Parathyroid adenoma (tissue), 2 donors: ENCODE data around the gene UGT1A1.
A peak's percentile ranks its signal among the peaks of the same experiment; 100 is the strongest.

Experiments used
- H2AFZ ChIP-seq: fragments of 300-600 bp; sonication (generic); one replicate; pipeline ENCODE4 v1.7.0; 2017; ENCODE audit warnings: antibody characterized with exemption, mild to moderate bottlenecking
- H3K27ac ChIP-seq: fragments of 300-600 bp; sonication (generic); one replicate; pipeline ENCODE4 v1.7.0; 2017
- H3K27me3 ChIP-seq: fragments of 300-600 bp; sonication (generic); one replicate; pipeline ENCODE4 v1.7.0; 2017; ENCODE audit warnings: low read length; ENCODE audit not compliant: control insufficient read depth, insufficient read depth
- H3K36me3 ChIP-seq: fragments of 300-600 bp; sonication (generic); one replicate; pipeline ENCODE4 v1.7.0; 2017; ENCODE audit warnings: low read length; ENCODE audit not compliant: control insufficient read depth, insufficient read depth
- H3K4me1 ChIP-seq: fragments of 300-600 bp; sonication (generic); one replicate; pipeline ENCODE4 v1.7.0; 2017; ENCODE audit warnings: control low read depth
- H3K4me2 ChIP-seq: fragments of 300-600 bp; sonication (generic); one replicate; pipeline ENCODE4 v1.7.0; 2017; ENCODE audit warnings: low read length
- H3K4me3 ChIP-seq: fragments of 300-600 bp; sonication (generic); one replicate; pipeline ENCODE4 v1.7.0; 2017; ENCODE audit warnings: low read depth, low read length
- H3K79me2 ChIP-seq: fragments of 300-600 bp; sonication (generic); one replicate; pipeline ENCODE4 v1.7.0; 2017; ENCODE audit warnings: control low read depth
- H3K9ac ChIP-seq: fragments of 300-600 bp; sonication (generic); one replicate; pipeline ENCODE4 v1.7.0; 2017; ENCODE audit warnings: mild to moderate bottlenecking
- H3K9me3 ChIP-seq: fragments of 300-600 bp; sonication (generic); one replicate; pipeline ENCODE4 v1.7.0; 2017; ENCODE audit warnings: low read length; ENCODE audit not compliant: control insufficient read depth
- TF ChIP-seq, protein P1 (sequence below): fragments of 300-600 bp; sonication (generic); IDR thresholded peaks from one replicate; pipeline ENCODE4 v1.7.0; 2017; ENCODE audit warnings: antibody characterized with exemption, mild to moderate bottlenecking
- donor health status: primary hyperparathyroidism.

UGT1A1 gene

DNA sequence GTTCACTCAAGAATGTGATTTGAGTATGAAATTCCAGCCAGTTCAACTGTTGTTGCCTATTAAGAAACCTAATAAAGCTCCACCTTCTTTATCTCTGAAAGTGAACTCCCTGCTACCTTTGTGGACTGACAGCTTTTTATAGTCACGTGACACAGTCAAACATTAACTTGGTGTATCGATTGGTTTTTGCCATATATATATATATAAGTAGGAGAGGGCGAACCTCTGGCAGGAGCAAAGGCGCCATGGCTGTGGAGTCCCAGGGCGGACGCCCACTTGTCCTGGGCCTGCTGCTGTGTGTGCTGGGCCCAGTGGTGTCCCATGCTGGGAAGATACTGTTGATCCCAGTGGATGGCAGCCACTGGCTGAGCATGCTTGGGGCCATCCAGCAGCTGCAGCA is at the start of gene UGT1A1:
Gene UGT1A1 (plus strand): TSS at position 228 of the 400 bp plus-strand sequence. CDS start 18 bp downstream, at position 246.
- no peak within 1 kb of the TSS for H3K9ac ChIP-seq

DNA sequence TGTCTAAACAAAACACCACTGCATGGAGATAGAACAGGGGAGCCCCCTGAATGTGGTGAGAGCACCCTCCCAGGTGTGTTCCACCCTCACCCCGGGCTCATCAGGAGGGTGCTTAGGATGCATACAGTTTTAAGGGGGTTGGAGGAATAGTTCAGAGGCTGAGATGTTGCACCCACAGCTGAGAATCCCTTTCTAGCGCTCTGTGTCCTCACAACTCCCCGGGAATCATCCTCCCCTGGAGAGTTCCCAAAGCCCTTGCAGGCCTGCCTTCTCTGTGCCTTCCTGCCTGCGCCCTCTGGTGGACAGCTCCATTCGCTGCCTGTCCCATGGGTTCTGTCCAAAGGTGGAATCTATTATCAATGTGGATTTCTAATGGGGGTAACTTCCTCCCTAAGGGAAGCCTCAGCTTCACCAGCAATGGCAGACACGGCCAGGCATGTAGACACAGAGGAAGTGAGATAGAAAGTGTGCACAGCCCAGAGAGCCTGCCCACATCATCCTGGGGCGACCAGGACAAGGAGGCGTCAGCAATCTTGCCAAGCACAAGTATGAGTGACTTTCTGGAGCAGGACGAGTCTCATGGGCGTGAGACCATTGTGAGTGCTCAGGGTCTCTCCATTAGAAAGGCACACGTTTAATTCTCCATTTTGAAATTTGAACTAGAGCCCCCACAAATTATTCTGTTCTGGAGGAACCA is 48.6 kb upstream of the UGT1A1 start:
- H3K4me3 ChIP-seq, result no peak overlapping the region
- H3K9ac ChIP-seq, result no peak overlapping the region
- TF ChIP-seq, protein P1, sequence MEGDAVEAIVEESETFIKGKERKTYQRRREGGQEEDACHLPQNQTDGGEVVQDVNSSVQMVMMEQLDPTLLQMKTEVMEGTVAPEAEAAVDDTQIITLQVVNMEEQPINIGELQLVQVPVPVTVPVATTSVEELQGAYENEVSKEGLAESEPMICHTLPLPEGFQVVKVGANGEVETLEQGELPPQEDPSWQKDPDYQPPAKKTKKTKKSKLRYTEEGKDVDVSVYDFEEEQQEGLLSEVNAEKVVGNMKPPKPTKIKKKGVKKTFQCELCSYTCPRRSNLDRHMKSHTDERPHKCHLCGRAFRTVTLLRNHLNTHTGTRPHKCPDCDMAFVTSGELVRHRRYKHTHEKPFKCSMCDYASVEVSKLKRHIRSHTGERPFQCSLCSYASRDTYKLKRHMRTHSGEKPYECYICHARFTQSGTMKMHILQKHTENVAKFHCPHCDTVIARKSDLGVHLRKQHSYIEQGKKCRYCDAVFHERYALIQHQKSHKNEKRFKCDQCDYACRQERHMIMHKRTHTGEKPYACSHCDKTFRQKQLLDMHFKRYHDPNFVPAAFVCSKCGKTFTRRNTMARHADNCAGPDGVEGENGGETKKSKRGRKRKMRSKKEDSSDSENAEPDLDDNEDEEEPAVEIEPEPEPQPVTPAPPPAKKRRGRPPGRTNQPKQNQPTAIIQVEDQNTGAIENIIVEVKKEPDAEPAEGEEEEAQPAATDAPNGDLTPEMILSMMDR, result peak; percentile 89
- no peaks in the 10 kb centered on the region for H3K36me3 ChIP-seq
- no peak overlapping the region for H3K4me2 ChIP-seq
- H3K4me1 ChIP-seq, result no peaks in the 10 kb centered on the region
- no peaks in the 10 kb centered on the region for H3K79me2 ChIP-seq
- no peaks in the 10 kb centered on the region for H3K9me3 ChIP-seq
- no peak overlapping the region for H3K27ac ChIP-seq
- no peaks in the 10 kb centered on the region for H3K27me3 ChIP-seq
- no peak overlapping the region for H2AFZ ChIP-seq

More for the DNA sequence above, at the start of gene UGT1A1:
- Histone ChIP-seq H2AFZ (no peak within 1 kb of the TSS), H3K27me3 (no peaks in the 10 kb centered on the region), H3K36me3 (no peaks in the 10 kb centered on the region), H3K79me2 (no peaks in the 10 kb centered on the region), H3K9me3 (no peaks in the 10 kb centered on the region), H3K4me3 (no peak within 1 kb of the TSS), H3K4me1 (no peaks in the 10 kb centered on the region), H3K27ac (no peak within 1 kb of the TSS), H3K4me2 (no peak within 1 kb of the TSS)
- TF ChIP-seq, protein P1, result no peak

DNA sequence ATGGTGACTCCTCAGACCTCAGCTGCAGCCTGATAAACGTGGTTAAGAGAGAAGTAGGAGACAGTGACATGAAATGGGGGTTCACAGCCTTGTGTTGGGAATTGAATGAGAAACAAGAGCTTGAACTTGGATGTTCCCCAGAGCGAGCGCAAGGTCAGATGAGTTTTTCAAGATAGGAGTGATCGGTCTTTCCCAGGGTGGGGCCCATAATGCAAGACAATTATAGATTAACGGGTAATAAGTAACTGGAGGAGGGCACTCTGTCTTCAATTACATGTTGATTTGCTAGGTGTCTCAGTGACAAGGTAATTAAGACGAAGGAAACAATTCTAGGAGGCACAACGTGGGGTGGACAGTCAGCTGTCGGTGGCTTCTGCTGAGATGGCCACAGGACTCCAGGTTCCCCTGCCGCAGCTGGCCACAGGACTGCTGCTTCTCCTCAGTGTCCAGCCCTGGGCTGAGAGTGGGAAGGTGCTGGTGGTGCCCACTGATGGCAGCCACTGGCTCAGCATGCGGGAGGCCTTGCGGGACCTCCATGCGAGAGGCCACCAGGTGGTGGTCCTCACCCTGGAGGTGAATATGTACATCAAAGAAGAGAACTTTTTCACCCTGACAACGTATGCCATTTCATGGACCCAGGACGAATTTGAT is 47.3 kb upstream of the UGT1A1 start, which contains the start of gene UGT1A5:
Gene UGT1A5 (plus strand): TSS at position 297 of the 651 bp plus-strand sequence. CDS start 85 bp downstream, at position 382.
- no peak within 1 kb of the TSS for H3K27ac ChIP-seq
- no peaks in the 10 kb centered on the region for H3K9me3 ChIP-seq
- H3K27me3 ChIP-seq, result no peaks in the 10 kb centered on the region
- H3K4me2 ChIP-seq, result no peak within 1 kb of the TSS
- no peaks in the 10 kb centered on the region for H3K79me2 ChIP-seq
- no peaks in the 10 kb centered on the region for H3K4me1 ChIP-seq
- H2AFZ ChIP-seq, result no peak within 1 kb of the TSS
- H3K4me3 ChIP-seq, result no peak within 1 kb of the TSS
- H3K9ac ChIP-seq, result no peak within 1 kb of the TSS
- TF ChIP-seq, protein P1, result no peak
- no peaks in the 10 kb centered on the region for H3K36me3 ChIP-seq

DNA sequence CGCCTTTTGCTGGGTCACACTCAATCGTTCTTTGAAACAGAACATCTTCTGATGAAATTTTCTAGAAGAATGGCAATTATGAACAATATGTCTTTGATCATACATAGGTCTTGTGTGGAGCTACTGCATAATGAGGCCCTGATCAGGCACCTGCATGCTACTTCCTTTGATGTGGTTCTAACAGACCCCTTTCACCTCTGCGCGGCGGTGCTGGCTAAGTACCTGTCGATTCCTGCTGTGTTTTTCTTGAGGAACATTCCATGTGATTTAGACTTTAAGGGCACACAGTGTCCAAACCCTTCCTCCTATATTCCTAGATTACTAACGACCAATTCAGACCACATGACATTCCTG is 46.8 kb upstream of the UGT1A1 start:
- Histone ChIP-seq H3K79me2 (no peaks in the 10 kb centered on the region), H3K27ac (no peak overlapping the region), H3K4me3 (no peak overlapping the region), H2AFZ (no peak overlapping the region), H3K36me3 (no peaks in the 10 kb centered on the region), H3K27me3 (no peaks in the 10 kb centered on the region), H3K4me1 (no peaks in the 10 kb centered on the region), H3K9ac (no peak overlapping the region), H3K4me2 (no peak overlapping the region), H3K9me3 (no peaks in the 10 kb centered on the region)
- TF ChIP-seq, protein P1, result no peak
